RPMI8226 (cell line): ENCODE measurements around the gene MAPK10.
A peak's percentile ranks its signal among the peaks of the same experiment; 100 is the strongest.

ENCODE experiments used
- DNase-seq: peaks from one replicate; pipeline ENCODE4 v3.0.0-alpha.2; 2015

The MAPK10 gene

DNA sequence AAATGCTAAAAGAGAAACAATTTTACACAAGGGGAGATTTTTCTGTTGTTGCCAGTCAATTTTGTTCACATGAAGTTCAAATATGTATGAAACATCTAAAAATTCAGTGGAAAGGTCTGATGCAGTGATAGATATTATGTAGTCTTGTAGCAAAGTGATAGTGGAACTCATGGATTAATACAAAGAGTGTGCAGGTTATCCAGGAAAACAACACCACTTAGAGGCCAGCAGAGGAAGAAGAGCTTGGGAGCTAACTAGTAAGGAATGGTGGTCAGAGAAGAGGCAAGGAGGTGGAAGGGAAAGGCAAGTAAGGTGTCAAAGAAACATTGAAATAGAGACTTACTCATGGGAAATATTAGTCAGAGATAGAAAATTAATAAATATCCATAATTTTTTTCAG is 395.6 kb downstream of the MAPK10 start:
- no peak for DNase-seq

DNA sequence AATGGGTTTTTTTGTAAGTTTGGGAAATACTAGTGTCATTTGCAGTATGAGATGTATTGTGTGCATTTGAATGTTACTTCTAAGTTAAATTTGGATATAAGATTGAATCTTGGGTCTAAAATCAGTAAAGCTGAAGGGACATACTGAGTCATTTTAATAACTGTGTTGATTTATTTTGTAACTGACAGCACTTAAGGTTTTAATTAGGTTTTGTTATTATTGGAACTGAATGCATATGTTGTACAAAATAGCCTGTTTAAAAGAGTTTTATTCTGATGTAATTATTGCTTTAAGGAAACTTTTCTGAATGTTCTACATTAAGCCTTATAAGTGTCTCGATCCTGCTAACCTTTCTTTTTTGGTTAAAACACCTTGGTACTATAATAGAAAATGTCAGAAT is 396.6 kb downstream of the MAPK10 start:
- no peak for DNase-seq

- peak; percentile 63 for DNase-seq
Observed at GRCh38 chr4:85961887-85962286, 398.0 kb downstream of the MAPK10 start.

DNA sequence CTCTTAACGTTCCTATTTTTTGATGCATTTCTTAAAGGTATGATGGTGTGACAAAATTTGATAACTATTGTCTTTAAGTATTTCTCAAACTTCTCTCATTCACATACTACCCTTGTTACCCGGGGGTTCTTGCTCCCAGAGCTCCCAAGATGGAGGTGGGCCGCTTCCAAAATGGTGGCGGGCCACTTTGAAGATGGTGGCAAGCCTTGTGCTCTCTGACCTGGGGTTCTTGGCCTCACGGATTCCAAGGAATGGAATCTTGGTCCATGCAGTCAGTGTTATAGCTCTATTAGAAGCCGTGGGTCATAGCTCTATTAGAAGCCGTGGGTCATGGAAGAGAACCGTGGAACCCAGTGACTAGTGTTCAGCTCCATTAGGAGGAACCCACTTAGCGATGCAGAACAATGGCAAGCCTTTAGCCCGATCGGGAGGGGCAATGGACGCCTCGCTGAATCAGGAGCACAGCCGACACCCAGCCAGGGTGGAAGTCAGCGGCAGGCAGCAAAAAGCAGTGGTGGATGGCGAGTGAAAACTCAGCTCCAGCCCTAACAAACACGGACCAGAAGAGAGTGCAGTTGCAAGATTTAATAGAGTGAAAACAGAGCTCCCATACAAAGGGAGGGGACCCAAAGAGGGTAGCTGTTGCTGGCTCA is 403.4 kb downstream of the MAPK10 start:
- DNase-seq = no peak

- no peak for DNase-seq
Observed at GRCh38 chr4:85955620-85956292, 404.1 kb downstream of the MAPK10 start.

DNA sequence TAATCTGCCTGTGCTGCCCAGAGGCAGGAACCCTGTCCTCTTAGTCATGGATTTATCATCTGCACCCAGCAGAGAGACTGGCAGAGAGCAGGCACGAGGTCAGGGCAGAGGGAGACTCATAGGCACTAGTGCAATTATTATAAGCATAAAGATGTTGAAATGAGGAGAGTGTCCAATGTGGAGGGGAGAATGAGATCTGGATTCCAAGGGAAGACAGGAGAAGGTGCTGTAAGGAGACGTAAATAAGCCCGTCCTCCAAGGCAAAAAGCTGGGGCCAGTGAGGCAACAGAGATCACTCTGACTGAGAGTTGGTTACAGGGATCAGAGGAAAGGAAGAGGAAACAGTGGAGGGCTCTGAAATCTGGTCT is 406.2 kb downstream of the MAPK10 start:
- no peak for DNase-seq

- DNase-seq = no peak
Observed at GRCh38 chr4:85952972-85953650, 406.7 kb downstream of the MAPK10 start.

DNA sequence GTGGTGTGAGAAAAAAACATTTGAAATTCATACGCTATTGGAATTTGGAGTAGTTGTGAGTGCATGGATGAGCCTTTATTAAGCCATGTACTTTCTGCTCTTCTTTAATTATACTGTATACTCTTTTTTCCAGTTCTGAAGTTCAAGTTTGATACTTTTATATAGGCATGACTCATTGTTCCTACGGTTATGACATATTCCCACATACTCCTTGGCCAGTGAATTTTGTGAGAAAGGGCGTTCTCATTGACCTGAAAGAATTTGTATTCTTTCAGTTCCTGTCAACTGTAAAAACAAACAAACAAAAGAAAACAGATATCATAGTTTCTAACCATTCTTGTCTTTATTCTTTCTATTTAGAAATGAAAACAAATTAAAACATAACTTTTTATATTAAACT is 407.3 kb downstream of the MAPK10 start:
- DNase-seq = no peak

GRCh38 chr4:85951099-85951498 is 408.8 kb downstream of the MAPK10 start:
- no peak for DNase-seq

GRCh38 chr4:85946821-85947220 is 413.0 kb downstream of the MAPK10 start:
- DNase-seq = no peak

DNA sequence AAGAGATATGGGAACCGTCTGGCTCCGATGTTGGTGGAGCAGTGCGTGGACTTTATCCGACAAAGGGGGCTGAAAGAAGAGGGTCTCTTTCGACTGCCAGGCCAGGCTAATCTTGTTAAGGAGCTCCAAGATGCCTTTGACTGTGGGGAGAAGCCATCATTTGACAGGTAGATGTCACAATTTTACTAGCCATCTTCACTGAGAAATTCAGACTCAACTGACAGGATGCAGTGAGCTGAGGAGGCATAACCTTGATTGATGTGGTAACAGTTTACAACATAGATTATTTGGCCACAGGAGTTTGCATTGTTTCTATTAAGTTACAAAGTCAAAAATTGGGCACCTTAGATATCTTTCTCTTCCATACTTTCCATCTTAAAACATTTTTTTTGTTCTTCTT is 417.7 kb downstream of the MAPK10 start:
- no peak for DNase-seq

DNA sequence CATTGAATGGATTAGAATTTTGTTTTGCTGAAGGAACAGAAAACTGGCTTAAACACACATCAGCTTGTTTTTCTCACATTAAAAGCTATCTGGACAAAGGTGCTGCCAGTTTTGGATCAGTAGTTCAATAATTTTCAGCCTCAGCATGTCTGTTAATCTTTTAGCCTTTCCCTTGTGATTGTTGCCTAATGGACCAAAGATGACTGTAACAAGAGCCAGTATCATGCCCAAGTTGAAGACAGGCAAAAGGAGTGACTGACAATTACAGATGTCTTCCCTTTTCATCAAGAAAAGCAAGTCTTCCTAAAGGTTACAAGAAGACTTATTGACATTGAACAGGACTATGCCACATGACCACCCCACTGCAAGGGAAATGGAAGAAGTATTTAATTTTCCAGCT is 419.7 kb downstream of the MAPK10 start:
- no peak for DNase-seq
